Caco-2 (cell line): ENCODE measurements around the gene B3GLCT. TPM values are rescaled to one million over a fixed set of nuclear protein-coding genes. Genes with fewer than 3 reads are reported as not detected.

Source experiments
- BruUV-seq: library from RNA; stranded (reverse); fragments of 400-500 nt; replicated peaks from 2 replicates; lab custom pipeline; 2021; lab: Mats Ljungman, UMichigan
- CTCF ChIA-PET: fragments of 300-600 bp; sonication (Branson Sonifier 250); formaldehyde crosslinking; loops from one replicate; lab custom pipeline; 2022; ENCODE audit warnings: antibody characterized with exemption; lab: Charles Lee
- POLR2A ChIA-PET: fragments of 300-600 bp; sonication (Branson Sonifier 250); formaldehyde crosslinking; loops from one replicate; lab custom pipeline; 2022; ENCODE audit warnings: antibody characterized with exemption; lab: Charles Lee
- DNase-seq, 2 experiments: peaks; one replicate each; pipeline versions ENCODE4 v3.0.0 to v3.0.0-alpha.2; 2020 to 2022
- H3K27me3 ChIP-seq: replicated peaks from 2 replicates; pipeline ENCODE4 v1.6.0; 2011; ENCODE audit warnings: low read length; ENCODE audit not compliant: control insufficient read depth, insufficient read depth
- H3K36me3 ChIP-seq: 2 replicates; pipeline ENCODE4 v1.5.1; 2011; ENCODE audit warnings: low read length; ENCODE audit not compliant: control insufficient read depth, insufficient read depth
- H3K4me1 ChIP-seq: fragments of 250-450 bp; sonication (Bioruptor Pico); 2 replicates; pipeline ENCODE4 v1.5.1; 2020; ENCODE audit warnings: mild to moderate bottlenecking
- H3K4me3 ChIP-seq: 2 replicates; pipeline ENCODE4 v1.5.1; 2011; ENCODE audit warnings: low read depth, mild to moderate bottlenecking, control low read depth, low read length
- H3K9me3 ChIP-seq: fragments of 250-450 bp; sonication (Bioruptor Pico); 2 replicates; pipeline ENCODE4 v1.5.1; 2020; ENCODE audit warnings: mild to moderate bottlenecking, moderate library complexity
- H3K27ac Mint-ChIP-seq: one replicate; pipeline ENCODE4 v1.8.0; 2022; ENCODE audit warnings: mixed read lengths; ENCODE audit not compliant: unreplicated experiment
- H3K27me3 Mint-ChIP-seq: one replicate; pipeline ENCODE4 v1.8.0; 2022; ENCODE audit warnings: mixed read lengths; ENCODE audit not compliant: insufficient read depth, unreplicated experiment
- H3K36me3 Mint-ChIP-seq: one replicate; pipeline ENCODE4 v1.8.0; 2022; ENCODE audit warnings: mild to moderate bottlenecking, mixed read lengths; ENCODE audit not compliant: insufficient read depth, unreplicated experiment
- H3K4me1 Mint-ChIP-seq: one replicate; pipeline ENCODE4 v1.8.0; 2022; ENCODE audit warnings: low read depth, mixed read lengths; ENCODE audit not compliant: unreplicated experiment
- H3K4me3 Mint-ChIP-seq: one replicate; pipeline ENCODE4 v1.8.0; 2022; ENCODE audit warnings: mild to moderate bottlenecking, moderate library complexity, mixed read lengths; ENCODE audit not compliant: unreplicated experiment
- H3K9me3 Mint-ChIP-seq: one replicate; pipeline ENCODE4 v1.8.0; 2022; ENCODE audit warnings: mixed read lengths; ENCODE audit not compliant: unreplicated experiment
- intact Hi-C: fragments of 100-400 bp; cut with micrococcal nuclease; formaldehyde crosslinking; loops from one replicate; pipeline ENCODE4 v1.10.0; 2022; ENCODE audit not compliant: unreplicated experiment
- total RNA-seq: library from RNA; stranded (reverse); gene quantifications from 2 replicates; pipeline ENCODE4 v1.2.3, GENCODE V29; 2022
- TF ChIP-seq, protein P1 (sequence below), 2 experiments: fragments of 200-600 bp in 1 of 2; IDR thresholded peaks; 1 replicate in 1 of 2; 2 replicates in 1 of 2; pipeline versions ENCODE4 v1.5.1 to v1.8.0; 2011 to 2022; ENCODE audit warnings: antibody characterized with exemption in 1 of 2, control low read depth in 1 of 2, inconsistent platforms in 1 of 2, low read depth in 1 of 2, low read length in 1 of 2, mild to moderate bottlenecking in 1 of 2, moderate library complexity in 1 of 2; ENCODE audit not compliant: insufficient read depth in 1 of 2, severe bottlenecking in 1 of 2, unreplicated experiment in 1 of 2

Gene B3GLCT
- total RNA-seq, 1 experiment from 2014 or later: 4.5 TPM

DNA sequence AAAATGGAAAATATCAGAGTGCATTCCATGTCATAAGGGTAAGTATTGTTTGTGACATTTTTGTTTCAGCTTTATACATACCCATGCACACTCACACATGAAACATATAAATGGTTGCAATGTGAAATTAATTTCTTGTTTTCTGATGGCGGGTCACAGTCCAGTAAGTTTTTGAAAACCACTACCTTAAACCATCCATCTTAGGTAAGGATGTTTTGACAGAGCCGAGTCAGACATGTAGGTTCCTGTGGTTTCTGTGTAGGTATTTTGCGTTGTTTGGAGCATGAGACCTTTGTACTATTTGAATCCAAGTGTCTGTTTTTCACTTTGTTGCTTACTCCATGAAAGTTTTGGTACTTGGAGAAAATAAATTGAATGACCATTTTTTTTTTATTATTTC is 121.7 kb downstream of the B3GLCT start:
- POLR2A ChIA-PET: no interaction called here
- no peaks in the 10 kb centered on the region for H3K27me3 ChIP-seq
- Mint-ChIP-seq H3K9me3 (no peaks in the 10 kb centered on the region), H3K27ac (no peak overlapping the region), H3K36me3 (no peaks in the 10 kb centered on the region), H3K4me3 (no peak overlapping the region), H3K27me3 (no peaks in the 10 kb centered on the region), H3K4me1 (no peaks in the 10 kb centered on the region)
- no peaks in the 10 kb centered on the region for H3K36me3 ChIP-seq
- H3K4me1 ChIP-seq: no peaks in the 10 kb centered on the region
- intact Hi-C loops: no loop called here
- DNase-seq: no peak
- no peak overlapping the region for H3K4me3 ChIP-seq
- TF ChIP-seq, protein P1, sequence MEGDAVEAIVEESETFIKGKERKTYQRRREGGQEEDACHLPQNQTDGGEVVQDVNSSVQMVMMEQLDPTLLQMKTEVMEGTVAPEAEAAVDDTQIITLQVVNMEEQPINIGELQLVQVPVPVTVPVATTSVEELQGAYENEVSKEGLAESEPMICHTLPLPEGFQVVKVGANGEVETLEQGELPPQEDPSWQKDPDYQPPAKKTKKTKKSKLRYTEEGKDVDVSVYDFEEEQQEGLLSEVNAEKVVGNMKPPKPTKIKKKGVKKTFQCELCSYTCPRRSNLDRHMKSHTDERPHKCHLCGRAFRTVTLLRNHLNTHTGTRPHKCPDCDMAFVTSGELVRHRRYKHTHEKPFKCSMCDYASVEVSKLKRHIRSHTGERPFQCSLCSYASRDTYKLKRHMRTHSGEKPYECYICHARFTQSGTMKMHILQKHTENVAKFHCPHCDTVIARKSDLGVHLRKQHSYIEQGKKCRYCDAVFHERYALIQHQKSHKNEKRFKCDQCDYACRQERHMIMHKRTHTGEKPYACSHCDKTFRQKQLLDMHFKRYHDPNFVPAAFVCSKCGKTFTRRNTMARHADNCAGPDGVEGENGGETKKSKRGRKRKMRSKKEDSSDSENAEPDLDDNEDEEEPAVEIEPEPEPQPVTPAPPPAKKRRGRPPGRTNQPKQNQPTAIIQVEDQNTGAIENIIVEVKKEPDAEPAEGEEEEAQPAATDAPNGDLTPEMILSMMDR (IDR thresholded peaks at IDR 0.05; ENCODE audit: insufficient read depth in 1 of 2, low read depth in 1 of 2, low read length in 1 of 2, severe bottlenecking in 1 of 2, unreplicated experiment in 1 of 2): no peak
- CTCF ChIA-PET: no interaction called here
- no TSS peak for BruUV-seq
- H3K9me3 ChIP-seq: 0 out of 2 replicates have a peak, but pooled peaks cover 3% of the 10 kb centered on the region

DNA sequence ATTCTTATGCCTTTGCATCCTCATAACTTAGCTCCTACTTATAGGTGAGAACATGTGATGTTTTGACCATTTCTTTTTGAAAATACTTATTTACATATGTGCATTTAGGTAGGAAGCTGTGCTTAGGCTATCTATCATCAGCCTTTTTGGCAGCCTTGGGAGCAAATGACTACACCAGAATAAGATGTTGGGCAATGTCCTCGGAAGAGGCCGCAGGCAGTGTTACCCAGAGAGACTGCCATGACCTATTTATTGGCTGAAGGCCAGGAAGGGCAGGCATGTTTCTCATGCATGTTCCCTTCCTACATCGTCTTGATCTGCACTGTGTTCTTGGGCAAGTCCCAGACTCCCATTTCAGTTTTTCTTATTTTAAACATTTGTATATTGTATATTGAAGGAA is 122.3 kb downstream of the B3GLCT start:
- Mint-ChIP-seq H3K27ac (no peak overlapping the region), H3K27me3 (no peaks in the 10 kb centered on the region), H3K9me3 (no peaks in the 10 kb centered on the region), H3K4me3 (no peak overlapping the region), H3K4me1 (no peaks in the 10 kb centered on the region), H3K36me3 (no peaks in the 10 kb centered on the region)
- CTCF ChIA-PET: no interaction called here
- intact Hi-C loops: no loop called here
- POLR2A ChIA-PET: no interaction called here
- no peak overlapping the region for H3K4me3 ChIP-seq
- DNase-seq: no peak
- 0 out of 2 replicates have a peak, but pooled peaks cover 1% of the 10 kb centered on the region for H3K9me3 ChIP-seq
- H3K4me1 ChIP-seq: no peaks in the 10 kb centered on the region
- H3K27me3 ChIP-seq: no peaks in the 10 kb centered on the region
- BruUV-seq: no TSS peak
- TF ChIP-seq, protein P1 (IDR thresholded peaks at IDR 0.05; ENCODE audit: insufficient read depth in 1 of 2, low read depth in 1 of 2, low read length in 1 of 2, severe bottlenecking in 1 of 2, unreplicated experiment in 1 of 2): no peak
- H3K36me3 ChIP-seq: no peaks in the 10 kb centered on the region

DNA sequence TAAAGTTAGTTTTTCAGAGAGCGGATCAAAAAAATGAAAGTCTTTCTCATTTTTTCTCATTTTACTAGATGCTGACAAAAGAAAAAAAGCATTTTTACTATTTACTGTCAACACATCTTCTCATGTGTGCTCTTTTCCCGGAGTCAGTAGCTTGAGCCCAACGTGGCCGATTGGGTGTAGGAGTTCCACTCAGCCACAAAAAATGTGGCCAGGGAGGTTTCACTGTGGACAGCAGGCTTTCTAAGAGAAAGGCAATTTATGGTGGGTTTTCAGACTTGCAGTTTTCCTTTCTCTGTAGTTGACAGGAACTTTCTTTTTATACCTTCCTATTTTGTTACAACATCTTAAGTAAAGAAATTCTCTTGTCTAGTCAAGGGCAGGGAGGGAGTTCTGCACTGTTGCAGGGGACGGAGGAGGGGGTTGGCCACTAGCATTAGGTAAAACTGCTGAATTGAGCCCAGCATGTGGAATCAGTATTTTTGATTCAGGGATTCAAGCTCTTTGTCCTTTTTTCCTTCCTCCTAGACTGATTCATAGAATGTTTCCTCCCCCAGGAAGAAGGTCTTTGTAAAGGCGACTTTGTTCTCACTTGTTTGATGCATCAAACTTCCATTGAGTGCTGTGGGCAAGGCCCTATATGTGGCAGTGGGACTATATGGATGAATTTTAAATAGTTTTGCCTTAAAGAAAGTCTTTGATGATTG is 123.1 kb downstream of the B3GLCT start:
- no peak overlapping the region for H3K27ac Mint-ChIP-seq
- Histone ChIP-seq H3K4me1 (no peaks in the 10 kb centered on the region), H3K36me3 (no peaks in the 10 kb centered on the region), H3K9me3 (no peaks in the 10 kb centered on the region), H3K4me3 (no peak overlapping the region), H3K27me3 (no peaks in the 10 kb centered on the region)
- H3K4me1 Mint-ChIP-seq: no peaks in the 10 kb centered on the region
- ChIA-PET POLR2A (no interaction called here), CTCF (no interaction called here)
- BruUV-seq: no TSS peak
- H3K36me3 Mint-ChIP-seq: no peaks in the 10 kb centered on the region
- DNase-seq: no peak
- TF ChIP-seq, protein P1 (IDR thresholded peaks at IDR 0.05; ENCODE audit: insufficient read depth in 1 of 2, low read depth in 1 of 2, low read length in 1 of 2, severe bottlenecking in 1 of 2, unreplicated experiment in 1 of 2): no peak
- H3K9me3 Mint-ChIP-seq: no peaks in the 10 kb centered on the region
- intact Hi-C loops: no loop called here
- no peak overlapping the region for H3K4me3 Mint-ChIP-seq
- H3K27me3 Mint-ChIP-seq: no peaks in the 10 kb centered on the region
